Effector CD4-positive, alpha-beta T cell (primary cell): ENCODE data around the gene TOP2A.
A peak's percentile ranks its signal among the peaks of the same experiment; 100 is the strongest.

Experiments
- DNase-seq: peaks from one replicate; pipeline ENCODE4 v3.0.0-alpha.2; 2020

The TOP2A gene

DNA sequence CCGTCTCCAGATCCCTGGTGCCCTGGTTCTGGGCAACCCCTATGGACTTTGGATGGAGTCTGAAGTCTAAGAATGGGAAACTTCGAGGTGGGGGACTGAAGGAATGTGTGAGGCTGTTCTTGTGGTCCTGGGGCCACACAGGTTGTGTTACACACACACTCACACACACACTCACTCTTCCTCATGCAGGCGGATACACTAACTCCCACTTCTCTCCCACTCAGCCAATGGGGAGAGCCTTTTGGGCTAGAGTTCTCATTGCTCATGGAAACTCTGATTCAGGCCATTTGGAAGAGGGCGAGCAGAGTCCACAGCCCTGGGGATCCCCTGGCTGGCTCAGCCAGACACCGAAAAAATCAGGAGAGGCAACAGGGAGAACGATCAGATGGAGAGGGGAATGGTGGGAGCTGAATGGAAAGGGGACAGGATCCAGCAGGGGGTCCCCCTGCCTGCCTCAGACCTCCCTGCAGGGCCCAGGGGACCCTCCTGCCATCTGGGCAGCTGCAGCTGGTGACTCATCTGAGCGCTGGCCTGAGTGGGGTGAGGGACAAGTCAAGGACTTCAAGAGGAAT, 34.6 kb upstream of the TOP2A start:
- no peak for DNase-seq

DNA sequence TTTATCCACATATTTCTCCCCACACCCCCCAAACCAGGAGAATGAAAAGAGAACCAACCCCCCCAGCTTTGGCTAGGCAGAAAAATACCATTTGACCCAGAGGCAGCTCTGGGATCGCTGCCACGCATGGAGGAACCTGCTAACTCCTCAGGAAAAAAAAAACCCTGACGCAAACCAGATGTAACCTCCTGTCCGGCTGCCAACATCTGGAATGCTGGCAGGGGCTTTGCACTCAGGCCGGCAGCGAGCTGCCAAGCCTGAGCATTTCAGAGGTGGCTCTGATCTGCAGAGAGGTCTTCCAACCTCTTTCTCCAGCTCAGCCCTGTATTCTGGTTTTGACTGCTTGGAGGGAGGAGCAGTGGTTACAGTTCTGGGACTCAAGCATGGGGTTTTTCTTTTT, 33.7 kb upstream of the TOP2A start:
- no peak for DNase-seq

DNA sequence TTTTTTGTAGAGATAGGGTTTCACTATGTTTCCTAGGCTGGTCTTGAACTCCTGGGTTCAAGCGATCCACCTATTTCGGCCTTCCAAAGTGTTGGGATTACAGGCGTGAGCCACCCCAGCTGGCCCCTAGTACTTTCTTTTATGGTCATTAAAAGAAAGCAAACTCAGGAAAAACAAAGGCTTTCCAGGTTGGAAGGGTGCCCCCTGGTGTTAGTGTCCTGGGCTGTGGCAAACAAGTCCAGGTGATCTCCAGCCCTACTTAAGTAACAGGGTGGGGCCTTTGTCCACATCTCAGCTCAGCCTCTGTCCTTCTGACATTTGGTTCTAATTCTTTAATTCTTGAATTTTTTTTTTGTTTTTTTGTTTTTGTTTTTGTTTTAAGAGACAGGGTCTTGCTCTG, 32.5 kb upstream of the TOP2A start:
- DNase-seq: peak; percentile 19

DNA sequence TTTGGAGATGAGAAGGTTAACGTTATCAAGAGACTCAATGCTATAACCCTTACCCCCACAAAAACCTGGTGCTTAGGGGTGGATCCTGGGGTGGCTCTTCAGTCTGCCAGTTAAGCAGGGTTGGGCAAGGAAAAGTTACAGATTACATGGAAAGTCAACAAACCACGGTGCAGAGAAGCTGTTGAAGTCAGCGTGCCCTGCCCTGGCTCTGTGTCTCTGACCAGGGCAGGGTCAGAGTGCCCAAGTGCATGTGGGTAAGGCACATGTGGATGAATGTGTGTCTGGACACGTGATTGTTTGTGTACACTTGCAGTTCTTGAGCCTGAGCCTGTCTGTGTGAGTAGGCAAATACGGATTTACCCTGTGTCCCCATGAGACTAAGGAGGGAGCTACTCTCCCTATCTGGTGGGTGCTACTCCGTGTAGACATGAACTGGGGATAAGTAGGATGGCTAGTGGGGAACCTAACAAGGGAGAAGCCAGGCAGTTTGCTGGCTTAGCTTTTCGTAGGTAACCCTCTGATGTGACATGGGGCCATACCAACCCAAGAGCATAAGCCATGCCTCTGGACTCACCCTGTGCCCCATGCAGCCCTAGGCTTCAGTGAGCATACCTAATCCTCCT, 31.1 kb upstream of the TOP2A start:
- DNase-seq: no peak

DNA sequence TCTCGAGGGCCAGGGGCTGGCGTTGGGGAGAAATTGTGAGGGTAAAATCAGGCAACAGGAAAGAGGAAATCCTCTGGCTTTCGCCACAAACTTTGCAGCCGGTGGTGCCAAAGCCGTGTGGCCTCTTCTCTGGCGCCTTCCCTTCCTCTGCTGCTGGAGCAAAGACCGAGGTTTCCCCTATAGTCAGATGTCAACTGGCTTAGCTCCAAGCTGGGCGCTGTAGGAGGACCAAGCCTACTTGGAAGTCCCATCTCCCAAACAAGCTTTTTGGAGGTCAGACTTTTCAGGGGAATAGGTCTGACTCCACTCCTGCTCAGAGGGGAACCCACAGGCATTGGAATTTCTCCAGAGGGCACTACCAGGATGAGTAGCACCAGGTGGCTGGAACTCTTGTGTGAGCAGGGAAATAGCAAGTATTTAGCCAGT, 30.5 kb upstream of the TOP2A start:
- no peak for DNase-seq

DNA sequence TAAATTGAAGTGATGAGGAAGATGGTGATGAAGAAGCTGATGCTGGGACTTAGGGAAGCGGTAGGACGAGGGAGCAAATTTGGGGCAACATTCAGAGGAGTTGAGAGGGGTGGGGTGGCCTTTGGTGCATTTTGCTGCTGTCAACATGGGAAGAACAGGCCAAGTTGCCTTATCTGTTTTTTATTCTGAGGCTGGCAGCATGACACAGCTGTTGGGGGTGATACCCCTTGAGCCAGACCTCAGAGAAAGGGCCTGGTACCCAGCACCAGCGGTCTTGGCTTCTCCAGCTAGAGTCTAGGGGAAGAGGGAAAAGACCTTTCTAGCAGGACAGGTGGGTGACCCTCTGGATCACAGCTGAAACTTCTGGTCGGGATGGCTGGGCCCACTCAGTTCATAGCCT, 30.1 kb upstream of the TOP2A start:
- DNase-seq: no peak

DNA sequence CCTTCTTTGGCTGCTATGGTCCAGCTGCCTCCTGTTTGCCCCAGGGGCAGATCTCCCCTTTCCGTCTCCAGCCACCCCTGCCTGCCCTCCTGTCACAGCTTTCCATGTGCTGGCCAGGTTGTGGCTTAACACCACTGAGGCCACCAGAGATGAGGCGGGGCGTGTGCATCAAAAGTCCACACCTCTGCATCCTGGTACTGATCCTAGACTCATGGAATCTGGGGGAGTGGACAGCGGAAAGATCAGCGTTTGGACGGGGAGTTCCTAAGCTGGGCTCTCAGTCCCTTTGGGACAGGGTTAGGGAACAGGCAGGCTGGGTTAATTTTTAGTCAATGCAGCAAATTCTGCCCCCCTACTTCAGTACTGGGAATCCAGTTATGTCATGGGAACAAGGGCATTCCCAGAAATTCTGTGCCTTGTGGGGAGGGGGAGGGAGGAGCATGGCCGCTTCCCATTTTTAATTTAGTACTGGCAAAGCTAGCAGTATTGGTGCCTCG, 29.5 kb upstream of the TOP2A start:
- no peak for DNase-seq

DNA sequence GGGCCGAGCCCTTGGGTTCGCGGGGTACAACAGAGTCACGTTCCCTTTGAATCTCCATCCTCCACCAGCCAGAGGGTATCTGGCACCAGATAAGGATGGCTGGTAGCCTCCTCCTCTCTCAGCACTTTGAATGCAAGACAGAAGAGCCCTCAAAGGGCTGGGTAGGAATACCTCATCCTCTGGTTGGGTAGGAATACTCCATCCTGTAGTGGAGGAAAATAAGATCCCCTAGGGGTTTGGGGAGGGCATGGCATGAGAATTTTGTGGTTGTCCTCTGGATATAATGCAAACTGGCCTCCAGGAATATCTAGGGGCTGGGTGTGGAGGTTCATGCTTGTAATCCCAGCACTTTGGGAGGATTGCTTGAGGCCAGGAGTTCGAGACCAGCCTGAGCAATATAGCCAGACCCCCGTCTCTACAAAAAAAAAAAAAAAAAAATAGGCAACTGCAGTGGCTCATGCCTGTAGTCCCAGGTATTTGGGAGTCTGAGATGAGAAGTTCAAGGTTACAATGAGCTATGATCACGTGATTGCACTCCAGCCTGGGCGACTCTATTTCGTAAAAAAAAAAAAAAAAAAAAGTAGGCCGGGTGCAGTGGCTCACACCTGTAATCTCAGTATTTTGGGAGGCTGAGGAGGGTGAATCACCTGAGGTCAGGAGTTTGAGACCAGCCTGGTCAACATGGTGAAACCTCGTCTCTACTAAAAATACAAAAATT, 28.2 kb upstream of the TOP2A start:
- no peak for DNase-seq

DNA sequence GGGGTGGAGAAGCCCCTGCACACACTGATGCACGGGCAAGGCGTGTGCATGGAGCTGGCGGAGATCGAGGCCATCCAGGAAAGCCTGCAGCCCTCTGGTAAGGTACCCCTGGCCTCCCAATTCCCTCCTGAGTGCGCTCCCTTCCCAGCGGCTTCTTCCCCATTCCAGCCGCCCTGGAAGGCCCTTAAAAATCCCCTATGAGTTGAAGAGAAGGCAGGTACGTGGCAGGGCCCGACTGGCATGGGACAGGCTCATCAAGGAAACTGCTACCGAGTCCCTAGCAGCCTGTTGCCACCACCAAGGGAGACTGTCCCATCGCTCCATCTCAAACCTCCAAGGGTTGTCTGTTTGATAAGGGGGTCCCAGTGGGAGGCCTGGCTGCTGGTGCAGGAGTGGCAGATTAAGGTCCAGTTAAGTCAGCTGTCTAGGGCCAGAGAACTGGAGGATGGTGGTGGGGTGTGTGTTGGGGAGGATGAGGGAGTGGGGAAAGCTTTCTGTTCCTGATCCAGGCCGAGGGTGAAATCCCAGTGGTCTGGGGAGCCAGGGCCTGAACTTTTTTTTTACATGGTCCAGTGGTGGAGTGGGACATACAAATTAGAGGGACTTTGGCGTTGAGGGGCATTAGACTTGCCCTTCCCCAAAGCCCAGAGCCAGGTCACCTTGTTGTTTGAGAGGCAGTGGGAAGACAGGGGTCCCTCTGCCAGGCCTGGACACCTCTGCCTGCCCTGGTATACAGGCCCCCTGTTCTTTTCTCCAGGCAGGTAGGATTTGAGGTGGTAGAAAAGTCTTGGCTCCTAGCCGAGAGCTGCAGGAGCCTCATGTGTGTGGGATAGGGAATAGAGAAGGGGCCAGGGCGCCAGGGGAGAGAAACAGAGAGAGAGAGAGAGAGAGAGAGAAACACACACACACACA, 26.5 kb upstream of the TOP2A start:
- DNase-seq: no peak

DNA sequence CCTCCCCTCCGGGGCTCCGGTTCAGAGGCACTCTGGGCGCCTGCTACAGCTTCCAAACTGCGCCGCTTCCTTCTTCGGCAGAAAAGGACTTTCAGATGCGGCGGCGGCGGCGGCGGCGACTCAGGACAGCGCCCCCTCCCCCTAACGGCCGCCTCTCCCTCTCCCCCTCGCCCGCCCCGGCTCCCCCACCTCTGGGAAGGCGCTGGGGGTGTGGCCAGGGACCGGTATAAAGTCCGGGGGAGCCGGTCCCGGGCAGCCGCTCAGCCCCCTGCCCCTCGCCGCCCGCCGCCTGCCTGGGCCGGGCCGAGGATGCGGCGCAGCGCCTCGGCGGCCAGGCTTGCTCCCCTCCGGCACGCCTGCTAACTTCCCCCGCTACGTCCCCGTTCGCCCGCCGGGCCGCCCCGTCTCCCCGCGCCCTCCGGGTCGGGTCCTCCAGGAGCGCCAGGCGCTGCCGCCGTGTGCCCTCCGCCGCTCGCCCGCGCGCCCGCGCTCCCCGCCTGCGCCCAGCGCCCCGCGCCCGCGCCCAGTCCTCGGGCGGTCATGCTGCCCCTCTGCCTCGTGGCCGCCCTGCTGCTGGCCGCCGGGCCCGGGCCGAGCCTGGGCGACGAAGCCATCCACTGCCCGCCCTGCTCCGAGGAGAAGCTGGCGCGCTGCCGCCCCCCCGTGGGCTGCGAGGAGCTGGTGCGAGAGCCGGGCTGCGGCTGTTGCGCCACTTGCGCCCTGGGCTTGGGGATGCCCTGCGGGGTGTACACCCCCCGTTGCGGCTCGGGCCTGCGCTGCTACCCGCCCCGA, 25.7 kb upstream of the TOP2A start, which contains the start of gene IGFBP4:
Gene IGFBP4, plus strand, starts transcription at position 255 of the 792 bp plus-strand sequence. Its CDS starts 286 bp downstream, at position 541.
- DNase-seq: peak; percentile 47

DNA sequence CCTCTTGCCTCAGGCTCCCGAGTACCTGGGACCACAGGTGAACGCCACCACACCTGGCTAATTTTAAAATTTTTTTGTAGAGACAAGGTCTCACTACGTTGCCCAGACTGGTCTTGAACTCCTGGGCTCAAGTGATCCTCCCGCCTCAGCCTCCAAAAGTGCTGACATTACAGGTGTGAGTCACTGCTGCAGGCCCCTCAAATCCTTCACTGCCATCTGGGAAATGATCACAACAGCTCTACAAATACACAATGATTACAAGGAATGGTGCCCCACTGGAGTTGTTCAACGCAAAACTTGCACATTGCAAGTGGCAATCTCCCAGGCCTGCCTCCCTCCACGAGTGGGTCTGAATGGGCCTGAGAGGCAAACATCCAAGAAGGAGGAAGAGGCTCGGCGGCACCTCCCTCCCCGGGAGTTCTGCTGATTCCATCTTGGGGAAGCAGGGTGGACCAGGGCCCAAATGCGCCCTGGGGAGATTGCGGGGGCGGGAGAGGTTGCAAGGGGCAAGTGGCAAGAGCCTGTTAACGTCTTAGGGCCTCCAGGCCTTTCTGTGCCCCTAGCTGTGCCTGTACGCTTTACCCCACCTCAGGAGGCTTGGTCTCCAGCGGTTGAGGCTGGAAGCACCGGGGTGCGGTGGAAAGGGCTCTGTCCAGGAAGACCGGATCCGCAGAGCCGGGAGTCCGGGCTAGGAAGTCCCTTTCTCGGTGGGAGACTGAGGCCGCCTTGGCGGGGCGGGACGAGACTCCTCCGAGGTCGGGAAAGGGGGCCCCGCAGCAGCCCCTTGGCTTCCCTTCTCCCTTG, 24.9 kb upstream of the TOP2A start:
- no peak for DNase-seq

DNA sequence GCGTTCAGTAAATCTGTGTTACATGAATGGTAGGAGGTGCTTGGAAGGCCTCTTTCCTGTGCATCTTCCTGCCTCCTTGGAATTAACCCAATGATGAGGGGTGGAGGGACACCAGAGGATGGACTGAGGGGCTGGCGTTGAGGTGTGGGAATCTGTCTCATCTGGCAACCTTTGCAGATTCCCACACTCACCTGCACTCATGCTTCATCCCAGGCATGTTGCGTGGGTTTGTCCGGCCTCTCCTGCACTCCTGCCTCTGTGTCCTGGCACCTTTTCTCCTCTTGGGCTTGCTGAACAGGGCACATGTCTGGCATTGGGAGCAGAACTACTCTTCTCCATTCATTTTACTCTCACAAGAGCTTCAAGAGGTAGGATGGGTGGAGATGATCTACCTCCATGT, 22.5 kb upstream of the TOP2A start:
- DNase-seq: no peak

DNA sequence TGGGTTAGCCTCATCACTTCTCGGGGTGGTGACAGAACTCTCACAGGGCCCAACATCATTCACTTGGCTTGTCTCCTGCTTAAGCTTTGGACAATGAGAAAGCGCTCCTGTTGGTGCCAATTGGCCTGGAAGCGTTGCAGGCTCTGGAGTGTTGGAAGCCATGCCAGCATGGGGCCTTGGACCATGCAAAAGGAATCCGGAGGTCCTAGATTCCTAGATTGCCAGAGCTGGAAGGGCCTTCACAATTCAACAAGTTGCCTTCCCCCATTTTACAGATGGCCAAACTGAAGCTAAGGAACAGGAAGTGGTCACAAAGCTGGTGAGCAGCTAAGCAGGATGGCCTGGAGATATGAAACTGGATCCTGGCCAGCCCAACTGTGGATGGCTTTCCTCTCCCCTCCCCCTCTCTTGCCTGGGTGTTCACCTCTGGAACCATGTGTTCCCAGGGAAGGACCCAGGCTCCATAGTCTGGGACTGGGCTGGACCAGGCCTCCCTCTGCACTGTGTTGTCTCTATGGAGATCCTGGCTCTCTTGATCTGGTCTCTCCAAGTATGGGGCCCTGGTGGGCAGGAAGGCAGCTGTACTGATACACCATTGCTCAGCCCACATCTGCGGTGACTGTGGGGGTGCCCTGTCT, 19.5 kb upstream of the TOP2A start:
- DNase-seq: no peak

DNA sequence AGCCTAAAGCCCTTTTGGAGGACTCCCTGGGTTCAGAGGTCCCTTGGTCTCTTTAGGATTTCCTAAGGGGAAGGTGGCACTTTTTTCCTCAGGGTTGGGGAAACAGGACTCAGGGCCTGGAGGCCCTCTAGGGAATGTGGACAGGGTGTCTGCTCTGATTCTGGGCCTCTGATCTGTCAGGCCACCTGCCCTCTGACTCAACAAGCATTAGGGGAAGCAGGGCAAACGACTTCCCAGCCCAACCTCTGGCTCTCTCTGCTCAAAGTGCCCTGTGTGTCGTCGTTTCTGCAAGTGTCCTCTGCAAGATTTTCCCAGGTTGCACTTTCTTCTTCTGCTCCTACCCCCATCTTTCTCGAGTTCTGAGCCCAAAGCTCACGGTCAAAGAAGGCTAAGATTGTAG, 18.9 kb upstream of the TOP2A start:
- DNase-seq: no peak

DNA sequence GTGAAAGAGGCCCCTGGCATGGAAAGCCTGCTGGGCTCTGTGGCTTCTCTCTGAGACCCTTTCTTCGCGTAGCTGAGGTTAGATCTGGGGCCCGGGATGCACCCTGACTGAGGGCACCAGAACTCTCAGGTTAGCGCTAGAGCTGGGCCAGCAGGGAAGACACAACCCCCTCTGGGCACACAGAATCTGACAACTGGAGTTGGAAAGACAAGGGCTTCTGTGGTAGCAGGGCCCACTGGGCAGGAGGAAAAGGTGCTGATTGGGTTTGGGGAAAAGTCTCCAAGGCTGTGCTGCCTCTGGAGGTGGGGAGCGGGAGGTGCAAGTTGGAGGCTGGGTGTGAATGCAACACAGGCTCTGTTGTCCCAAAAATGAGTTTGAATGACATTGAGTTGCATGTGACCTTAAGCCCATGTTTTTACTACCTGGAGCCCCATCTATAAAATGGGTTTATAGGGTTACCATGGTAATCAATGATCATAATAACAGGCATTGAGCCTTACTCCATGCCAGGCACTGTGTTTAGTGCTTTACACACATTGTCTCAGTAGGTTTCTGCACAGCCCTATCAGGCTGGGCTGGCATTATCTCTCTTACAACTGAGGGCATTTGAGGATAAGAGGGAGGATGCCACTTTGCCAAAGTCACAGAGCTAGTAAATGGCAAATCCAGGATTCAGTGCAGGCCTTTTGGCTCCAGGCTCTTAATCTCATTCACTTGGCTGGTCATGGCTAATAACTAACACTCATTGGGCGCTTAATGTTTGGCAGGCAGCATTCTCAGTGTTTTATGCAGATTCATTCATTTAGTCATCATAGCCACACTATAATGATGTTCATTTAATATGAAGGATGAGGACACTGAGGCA, 16.1 kb upstream of the TOP2A start:
- no peak for DNase-seq

DNA sequence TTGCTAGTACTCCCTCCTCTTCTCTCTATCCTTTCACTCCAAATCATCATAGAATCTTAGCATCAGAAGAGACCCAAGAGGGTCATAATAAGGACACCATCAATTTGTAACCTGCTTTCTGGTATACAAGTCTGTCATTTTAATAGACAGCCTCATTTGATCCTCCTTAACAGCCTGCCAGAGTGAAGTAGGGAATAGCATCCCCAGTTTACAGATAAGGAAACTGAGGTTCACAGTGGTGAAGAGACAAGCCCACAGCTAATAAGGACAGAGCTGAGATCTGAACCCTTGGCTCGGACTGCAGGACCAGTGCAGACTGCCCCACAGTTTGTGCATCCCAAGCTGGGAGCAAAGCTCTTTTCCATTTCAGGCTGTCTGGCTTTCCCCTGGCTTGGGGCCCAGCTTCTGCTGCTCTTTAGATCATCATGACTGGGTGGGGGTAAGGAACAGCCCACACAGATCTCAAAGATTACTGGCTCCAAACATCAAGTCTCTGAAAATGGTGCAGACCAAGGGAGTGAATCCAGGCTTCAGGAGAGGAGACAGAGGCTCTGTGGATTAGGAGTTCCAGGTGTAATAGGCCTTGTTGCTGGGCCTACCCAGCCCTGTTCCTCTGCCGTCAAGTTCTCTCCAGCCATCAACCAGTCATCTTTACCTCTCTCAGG, 15.3 kb upstream of the TOP2A start:
- DNase-seq: no peak

DNA sequence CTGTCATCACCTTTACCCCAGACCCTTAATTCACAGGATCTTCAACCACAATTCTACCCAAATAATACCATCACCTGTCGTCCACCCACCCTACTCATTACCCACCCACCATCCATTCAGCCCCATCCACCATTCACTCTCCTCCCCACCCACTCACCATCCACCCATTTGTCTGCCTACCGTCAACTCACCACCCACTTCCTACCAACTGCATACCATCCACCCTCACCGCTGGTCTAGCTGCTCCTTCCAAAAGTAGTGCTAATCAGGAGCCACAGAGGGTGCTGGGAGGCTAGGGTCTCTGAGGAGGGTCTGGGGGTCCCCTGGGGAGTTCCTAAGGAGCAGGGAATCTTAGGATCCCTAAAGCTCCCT, 13.5 kb upstream of the TOP2A start:
- no peak for DNase-seq

DNA sequence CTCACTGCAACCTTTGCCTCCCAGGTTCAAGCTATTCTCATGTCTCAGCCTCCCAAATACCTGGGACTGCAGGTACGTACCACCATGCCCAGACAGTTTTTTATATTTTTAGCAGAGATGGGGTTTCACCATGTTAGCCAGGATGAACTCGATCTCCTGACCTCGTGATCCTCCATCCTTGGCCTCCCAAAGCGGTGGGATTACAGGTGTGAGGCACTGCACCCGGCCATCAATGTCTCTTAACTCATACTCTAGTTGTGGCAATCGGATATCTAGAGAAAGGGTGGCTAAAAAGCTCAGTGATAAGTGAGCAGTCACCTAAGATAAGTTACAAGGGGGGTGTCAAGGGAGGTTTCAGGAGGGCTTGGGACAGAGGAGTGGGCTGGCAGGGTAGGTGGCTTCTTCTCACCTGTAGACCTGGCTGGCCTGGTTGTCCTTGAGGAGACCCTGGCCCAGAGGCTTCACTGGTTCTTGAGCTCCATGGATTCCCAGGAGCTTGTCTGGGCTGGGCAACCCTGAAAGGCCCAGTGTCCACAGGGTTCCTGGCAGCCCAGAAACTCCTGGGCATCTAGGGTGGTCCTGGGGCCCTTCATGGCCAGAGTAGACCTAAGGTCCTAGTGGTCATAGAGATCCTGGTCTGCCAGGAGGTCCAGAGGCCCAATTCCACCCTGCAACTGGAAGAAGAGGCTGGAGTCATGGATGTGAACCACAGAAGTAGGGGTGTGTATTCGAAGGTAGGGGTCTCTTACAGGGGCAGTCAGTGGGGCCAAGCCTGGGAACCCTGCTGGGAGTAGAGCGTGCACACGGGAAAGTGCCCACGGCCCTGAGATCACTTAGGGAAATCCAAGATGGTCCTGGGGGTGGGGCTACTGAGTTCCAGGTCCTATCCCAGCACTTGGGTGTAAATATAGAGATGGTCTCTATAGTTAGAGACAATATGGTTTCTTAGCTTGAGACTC, 12.9 kb upstream of the TOP2A start:
- no peak for DNase-seq
